Activated gamma-delta T cell (primary cell): Measurements from ENCODE around the gene BRICD5.

Experiments used
- DNase-seq: peaks from one replicate; lab custom pipeline; 2025; lab: John Stamatoyannopoulos, UW

The BRICD5 gene

DNA sequence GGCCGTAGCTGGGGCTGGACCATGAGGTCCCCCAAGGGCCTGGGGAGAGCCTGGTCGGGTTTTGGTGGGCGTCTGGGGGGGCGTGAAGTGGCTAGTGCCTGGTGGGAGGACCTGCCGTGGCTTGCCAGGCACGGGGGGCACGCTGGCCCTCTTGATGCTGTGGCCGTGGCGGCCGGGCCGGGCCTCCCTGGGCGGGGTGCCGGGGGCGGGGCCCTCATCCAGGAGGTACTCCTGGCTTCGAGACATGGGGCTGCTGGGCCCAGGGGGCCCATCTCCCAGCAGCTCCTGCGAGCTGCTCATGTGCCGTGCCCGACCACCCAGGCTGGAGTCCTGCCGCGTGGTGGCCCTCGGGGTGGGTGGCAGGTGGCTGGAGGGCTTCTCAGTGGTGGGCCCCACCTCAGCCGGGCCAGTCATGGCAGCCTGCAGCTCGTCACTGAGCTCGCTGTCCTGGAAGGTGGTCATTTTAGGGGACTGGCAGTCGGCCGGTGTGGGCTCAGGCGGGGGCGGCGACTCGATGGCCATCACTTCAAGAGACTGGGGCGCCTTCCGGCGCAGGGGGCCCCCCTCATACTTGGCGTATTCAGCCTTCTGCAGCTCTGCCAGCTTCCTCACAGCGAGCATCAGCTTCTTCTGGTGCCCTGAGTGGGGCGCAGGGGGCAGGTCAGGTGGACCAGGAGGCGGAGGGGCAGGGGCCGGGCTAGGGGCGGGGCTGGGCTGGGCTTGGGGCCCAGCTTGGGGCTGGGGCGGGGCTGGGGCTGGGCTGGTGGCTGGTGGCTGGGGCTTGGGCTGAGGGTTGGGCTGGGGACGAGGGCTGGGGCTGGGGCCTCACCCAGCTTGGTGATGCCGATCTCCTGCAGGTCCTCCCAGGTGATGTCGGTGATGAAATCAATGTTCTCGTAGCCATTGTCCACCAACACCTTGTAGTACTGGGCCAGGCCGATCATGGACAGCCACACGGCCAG is 29.4 kb downstream of the BRICD5 start:
- DNase-seq: no peak

DNA sequence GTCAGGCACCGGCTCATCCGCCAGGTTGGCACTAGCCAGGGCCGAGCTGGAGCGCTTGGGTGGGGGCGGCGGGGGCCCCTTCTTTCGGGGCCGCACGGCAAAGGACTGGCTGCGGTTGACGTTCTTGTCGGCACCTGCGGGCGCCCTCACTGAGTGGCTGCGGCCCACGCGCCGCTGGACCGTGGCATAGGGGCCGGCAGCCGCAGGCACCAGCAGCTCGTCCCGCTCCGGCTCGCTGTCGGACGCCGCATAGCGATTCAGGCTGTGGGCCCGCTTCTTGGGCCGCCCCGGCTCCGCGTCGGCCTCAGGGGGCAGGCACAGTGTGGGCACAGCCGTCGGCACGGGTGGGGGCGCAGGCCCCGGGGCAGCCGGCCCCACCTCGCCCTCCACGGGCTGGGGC is 30.2 kb downstream of the BRICD5 start:
- DNase-seq: no peak

DNA sequence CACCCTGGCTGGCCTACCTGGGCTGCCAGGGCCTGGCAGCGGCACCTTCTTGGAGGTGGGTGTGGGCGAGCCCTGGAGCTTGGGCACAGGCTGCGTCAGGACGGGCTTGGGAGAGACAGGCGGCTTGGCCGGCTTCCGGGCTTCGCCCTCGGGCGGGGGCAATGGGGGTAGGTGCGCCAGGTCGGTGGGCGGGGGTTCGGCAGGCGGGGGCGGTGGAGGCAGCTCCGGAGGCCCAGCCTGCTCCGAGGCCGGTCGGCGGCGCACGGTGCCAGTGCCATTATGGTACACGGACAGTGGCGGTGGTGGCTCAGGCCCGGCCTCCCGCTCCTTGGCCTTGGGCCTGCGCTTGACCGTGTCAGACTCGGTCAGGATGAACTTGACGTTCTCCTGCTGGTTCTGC is 31.1 kb downstream of the BRICD5 start:
- DNase-seq: no peak

DNA sequence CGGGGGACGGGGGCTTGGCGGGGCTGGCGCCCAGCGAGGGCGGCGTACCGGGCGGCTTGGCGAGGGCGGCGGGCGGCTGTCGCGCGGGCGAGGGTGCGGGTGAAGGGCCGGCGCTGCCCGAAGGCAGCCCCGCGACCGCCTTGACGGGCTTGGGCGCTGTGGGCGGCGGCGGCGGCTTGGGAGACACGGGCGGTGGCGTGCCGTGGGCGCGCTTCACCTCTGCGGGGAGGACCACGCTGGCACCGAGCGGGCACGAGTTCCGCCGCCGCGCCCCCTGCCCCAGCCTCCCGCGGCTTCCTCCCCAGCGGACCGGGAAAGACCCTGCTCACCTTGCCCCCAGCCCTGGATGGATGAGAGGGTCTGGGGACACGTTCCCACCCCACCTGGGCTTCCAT is 31.6 kb downstream of the BRICD5 start:
- DNase-seq: no peak

DNA sequence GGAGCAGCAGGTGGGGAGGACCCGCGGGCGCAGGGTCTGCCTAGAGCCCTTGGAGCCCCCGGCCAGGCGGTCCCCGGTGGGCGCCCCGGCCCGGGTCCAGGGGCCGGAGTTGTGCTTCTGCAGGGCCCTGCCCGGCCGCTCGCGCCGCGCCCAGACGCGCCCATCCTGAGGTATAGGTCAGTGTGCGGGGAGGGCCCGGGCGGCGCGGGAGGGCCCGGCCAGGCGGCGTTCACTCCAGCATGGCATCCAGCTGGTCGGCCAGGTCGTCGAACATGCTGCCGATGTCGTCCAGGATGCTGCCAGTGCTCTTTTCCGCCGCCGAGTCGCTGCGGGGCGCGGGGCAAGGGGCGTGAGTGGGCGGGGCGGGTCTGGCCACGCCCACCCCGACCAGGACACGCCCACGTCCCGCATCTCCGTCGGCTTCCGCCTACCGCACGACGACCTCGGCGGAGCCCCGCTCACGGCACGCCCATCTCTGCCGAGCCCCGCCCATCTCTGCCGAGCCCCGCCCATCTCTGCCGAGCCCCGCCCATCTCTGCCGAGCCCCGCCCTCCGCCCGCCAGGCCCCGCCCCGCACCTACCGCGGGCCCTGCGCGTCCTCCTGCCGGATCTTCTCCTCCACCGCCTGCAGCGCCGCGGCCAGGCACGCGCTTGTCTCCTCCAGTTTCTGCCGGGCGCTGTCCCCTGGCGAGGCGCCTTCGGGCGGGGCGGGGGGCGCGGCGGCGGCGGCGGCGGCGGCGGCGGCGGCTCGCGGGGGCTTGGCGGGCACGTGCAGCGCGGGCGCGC is 32.1 kb downstream of the BRICD5 start:
- DNase-seq: no peak

DNA sequence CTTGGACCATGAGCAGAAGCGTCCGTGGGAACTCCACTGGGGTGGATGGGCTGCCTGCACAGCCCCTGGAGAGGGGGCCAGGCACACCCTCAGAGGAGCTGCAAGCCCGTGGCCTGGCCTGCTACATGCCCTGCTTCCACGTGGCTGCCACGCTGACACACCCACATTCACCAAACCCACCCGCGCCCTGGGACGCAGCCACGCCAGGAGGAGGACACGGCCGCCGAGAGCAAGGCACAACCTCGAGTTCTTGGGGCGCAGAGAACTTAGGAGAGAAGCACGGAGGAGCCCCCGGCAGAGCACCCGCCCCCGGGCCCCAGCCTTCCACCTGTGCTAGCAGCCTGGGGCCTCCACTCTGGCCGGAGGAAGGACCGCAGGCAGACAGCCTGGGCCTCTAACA is 33.1 kb downstream of the BRICD5 start:
- DNase-seq: no peak

DNA sequence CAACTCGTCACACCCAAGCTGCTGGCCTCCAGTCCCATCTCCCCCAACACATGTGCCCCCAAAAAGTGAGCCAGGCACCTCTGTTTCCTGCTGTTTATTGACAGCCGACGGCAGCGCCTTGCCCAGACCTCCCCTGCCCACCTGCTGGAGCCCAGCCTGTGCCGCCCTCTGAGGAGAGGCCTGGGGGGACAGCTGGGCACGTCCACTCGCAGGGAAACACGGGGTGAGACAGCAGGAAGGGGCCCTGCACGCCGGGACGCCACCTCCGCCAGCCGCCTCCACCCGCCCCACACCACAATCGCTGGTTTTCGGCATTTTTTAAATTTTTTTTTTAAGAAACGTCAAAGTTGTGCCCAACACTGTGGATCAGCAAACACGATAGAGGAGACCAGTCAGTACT is 33.6 kb downstream of the BRICD5 start:
- DNase-seq: no peak

DNA sequence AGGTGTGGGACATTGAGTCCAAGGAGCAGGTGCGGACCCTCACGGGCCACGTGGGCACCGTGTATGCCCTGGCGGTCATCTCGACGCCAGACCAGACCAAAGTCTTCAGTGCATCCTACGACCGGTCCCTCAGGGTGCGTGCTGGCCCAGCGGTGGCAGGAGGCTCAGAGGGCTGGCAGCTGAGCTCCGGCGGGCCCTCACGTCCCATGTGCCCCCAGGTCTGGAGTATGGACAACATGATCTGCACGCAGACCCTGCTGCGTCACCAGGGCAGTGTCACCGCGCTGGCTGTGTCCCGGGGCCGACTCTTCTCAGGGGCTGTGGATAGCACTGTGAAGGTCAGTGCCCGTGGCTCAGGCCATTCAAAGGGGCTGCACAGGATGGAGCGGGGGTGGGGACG is 34.6 kb downstream of the BRICD5 start:
- no peak for DNase-seq

DNA sequence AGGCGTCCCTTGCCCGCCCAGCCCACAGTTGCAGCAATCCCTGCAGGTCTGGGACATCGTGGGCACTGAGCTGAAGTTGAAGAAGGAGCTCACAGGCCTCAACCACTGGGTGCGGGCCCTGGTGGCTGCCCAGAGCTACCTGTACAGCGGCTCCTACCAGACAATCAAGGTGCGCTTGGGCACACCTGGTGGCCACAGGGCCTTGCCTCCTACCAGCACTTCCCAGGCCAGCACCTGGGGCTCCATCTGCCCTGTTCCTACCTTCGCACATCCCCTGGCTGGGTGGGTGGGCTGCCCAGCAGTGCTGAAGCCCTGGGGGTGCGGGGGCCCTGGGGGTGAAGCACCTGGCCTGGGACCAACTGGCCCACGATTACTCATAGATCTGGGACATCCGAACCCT is 35.2 kb downstream of the BRICD5 start:
- DNase-seq: no peak

DNA sequence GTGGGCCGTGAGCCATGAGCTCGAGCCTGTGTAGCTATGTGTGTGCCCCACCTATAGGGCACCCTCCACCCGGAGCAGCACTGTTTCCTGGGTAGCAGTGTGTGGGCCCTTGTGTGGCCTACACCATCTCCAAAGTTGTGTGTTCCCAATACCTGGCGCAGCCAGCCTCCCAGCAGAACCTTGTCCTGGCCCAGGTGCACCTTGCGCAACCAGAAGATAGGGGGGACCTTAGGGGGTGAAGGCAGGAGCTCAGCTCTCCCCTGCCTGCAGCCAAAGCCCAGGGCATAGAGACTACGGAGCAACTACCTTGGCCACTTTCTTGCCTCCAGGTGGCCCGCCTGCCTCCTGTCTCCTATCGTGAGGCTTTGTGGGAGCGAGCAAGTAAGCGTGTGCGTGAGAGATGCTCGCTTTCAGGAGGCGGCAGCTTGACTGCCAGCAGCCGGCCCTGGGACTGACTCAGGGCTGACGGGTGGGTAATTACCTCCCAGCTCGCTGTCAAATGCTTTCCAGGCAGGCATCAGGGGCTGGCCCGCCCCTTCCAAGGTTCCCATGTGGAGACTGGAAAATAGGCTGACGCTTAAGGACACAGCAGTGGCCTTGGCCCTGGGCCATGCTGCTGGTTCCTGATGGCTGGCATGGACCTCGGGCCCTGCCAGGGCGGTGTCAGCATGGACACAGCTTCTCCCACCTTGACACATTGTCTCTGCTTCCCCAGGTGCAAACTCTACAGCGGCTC is 36.1 kb downstream of the BRICD5 start:
- no peak for DNase-seq

DNA sequence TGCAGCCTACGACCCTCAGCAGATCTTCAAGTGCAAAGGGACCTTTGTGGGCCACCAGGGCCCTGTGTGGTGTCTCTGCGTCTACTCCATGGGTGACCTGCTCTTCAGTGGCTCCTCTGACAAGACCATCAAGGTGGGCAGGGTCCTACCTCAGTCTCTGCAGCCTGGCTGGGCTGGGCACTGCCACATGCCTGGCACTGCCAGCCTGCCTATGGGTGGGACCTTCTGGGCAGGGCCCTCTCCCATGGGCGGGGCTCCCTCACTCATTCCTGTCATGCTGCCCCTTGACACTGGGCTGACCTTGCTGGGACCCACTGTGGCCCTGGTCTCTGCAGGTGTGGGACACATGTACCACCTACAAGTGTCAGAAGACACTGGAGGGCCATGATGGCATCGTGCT is 36.7 kb downstream of the BRICD5 start:
- DNase-seq: no peak

DNA sequence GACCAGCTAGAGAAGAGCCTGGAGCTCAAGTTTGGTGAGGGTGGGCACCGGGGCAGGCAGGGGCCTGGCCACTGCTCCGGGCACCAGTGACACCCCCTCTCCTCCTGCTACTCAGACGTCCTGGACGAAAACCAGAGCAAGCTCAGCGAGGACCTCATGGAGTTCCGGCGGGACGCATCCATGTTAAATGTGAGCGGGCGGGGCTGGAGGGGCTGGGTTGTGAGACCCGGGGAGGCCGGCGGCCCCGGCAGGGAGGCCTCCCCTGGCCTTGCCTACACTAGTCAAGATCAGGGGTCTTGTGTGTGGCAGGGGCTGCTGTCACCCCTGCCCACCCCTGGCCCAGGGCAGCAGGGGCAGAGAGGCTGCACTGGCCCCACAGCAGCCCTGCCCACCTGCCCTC is 37.3 kb downstream of the BRICD5 start:
- no peak for DNase-seq

DNA sequence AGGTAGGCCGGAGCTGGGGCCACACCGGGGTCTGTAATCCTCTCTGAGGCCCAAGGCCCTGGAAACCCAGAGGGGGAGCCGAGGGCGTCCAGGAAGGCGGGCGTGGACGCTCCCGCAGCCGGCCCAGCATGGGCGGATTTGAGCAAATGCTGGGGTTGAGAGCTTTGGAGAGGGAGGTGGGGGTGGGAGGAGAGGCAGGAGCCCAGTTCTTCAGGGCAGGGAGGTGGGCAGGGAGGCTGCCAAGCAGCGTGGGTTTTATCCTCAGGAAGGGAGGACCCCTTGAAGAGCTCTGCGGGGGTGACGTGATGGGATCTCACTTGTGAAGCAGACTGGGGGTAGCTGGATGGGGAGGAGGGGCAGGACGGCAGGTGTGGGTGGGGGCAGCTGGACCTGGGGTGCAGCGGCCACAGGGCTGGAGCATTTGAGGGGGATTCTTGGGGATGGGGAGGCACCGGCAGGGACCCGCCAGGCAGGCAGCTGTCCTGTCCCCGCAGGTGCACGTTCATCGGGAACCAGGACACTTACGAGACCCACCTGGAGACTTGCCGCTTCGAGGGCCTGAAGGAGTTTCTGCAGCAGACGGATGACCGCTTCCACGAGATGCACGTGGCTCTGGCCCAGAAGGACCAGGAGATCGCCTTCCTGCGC is 37.9 kb downstream of the BRICD5 start:
- no peak for DNase-seq

DNA sequence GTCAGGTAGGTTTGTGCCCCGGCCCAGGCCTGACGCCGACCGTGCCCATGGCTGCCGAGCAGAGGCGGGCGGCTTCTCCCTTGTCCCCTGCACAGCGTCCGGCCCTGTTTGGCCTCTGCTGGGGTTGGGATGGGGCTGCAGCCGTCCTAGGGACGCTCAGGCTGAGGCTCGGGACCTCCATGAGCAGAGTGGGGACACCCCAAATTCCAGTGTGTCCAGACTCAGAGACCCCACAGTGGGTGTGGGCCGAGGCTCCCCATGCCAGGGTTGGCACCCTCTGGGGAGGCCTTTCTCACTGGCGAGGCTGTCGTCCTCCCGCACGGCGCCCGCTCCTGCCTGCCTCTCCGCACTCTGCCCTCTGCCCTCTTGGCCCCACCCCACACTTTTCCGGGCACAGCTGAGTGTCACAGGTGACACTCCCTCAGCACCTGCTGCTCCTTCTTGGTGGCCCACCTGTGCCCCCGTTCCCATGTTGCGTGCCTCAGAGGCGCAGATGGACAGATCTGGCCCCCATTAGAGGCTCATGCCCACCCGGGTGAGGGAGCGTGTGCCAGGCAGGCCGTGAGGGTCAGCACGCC is 39.0 kb downstream of the BRICD5 start:
- no peak for DNase-seq

DNA sequence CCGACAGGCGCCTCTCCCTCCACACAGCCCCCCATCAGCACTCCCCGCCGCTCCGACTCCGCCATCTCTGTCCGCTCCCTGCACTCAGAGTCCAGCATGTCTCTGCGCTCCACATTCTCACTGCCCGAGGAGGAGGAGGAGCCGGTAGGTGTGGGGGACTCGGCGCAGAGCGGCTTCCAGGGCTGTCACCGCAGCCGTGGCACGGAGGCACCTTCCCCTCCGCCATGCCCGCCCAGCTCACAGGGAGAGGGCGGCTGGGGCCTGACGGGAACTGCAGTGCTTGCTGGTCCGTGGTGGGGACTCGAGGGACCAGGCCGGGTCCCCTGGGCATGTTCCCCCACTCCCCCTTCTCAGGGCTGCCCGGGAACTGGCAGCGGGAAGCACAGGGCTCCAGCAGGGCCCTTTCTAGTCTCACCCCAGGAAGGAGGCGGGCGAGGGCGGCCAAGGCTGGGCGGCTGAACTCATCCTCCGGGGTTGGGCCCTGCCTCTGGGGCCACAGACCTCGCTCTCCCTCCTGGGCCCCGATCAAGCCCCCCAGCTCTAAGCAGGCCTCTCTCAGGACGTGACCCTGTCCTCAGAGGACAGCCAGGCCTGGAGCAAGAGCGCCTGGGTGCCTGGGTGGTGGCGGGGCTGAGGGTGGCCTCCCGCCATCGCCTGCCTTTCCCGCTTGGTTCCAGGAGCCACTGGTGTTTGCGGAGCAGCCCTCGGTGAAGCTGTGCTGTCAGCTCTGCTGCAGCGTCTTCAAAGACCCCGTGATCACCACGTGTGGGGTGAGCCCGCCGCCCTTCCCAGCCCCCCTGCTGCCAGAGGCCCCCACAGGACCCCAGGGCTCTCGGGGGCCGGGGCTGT is 39.9 kb downstream of the BRICD5 start:
- no peak for DNase-seq

DNA sequence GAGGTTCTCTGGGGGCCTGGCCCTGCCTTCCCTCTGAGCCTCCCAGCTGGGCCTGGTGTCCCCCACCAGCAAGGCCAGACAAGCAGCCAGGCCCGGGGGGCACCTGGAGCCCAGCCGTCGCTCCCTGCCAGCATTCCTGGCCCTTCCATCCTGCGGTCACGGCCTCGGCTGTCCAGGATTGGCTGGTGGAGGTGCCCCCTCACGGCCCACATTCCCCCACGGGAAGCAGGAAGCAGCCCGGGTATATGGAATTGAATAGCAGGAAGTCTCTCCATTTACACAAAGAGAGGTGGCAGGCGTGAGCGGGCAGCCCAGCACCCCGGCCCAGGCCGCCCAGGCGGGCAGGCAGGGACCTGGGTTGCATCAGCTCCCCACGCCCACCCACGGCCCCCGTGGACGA is 40.6 kb downstream of the BRICD5 start:
- no peak for DNase-seq

DNA sequence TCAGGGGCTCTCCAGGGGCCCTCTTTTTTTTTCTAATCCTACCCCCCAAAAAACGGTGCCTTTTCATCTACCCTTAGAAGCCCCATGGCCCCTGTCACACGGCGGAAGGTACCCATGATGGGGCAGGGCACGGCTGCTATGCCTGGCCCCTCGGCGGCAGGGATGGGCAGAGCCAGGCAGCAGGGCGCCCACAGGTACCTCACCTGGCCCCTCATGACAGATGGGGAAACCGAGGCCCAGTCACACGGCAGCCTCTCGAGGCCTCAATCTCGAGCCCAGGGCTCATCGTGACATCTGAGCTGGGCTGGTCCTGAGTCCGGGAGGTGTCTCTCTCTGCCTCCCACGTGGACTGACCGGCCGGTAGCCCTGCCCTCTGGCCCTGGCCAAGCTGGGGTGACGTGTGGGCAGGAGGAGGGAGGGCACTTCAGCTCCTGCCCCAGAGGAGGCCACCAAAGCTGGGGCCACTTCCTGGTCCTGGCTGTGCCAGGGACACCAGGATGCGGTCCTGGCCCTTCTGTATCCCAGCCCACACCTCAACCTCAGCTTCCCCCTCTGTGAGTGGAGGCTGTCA is 43.5 kb downstream of the BRICD5 start:
- DNase-seq: no peak

DNA sequence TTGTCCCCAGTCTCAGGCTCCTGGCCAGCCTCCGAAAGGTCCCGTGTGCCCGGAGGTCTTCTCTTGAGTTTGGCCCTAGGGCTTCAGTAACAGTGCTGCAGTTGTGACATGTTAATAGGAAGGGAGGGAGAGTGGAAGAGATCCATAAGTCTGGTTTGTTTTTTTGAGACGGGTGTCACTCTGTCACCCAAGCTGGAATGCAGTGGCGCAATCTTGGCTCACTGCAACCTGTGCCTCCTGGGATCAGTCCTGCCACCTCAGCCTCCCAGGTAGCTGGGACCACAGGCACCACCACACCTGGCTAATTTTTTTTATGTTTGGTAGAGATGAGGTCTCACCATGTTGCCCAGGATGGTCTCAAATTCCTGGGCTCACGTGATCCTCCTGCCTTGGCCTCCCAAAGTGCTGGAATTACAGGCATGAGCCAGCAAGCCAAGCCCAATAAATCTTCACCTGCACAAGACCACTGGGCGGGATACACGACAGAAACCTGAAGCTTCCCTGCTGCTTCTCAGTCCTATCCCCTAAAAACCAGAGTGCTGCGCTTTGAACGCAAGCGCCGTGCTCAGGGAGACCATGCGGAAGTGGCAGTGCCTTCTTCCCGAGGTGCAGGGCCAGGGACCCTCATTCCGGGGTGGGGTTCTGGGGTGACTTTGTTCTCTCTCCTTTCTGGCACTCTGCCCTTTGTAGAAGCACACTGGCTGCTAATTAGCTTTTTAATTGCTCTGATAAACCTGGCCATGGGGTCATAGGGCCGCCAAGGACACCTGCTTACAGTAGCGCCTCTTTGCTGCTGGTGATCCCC is 44.2 kb downstream of the BRICD5 start:
- DNase-seq: no peak

DNA sequence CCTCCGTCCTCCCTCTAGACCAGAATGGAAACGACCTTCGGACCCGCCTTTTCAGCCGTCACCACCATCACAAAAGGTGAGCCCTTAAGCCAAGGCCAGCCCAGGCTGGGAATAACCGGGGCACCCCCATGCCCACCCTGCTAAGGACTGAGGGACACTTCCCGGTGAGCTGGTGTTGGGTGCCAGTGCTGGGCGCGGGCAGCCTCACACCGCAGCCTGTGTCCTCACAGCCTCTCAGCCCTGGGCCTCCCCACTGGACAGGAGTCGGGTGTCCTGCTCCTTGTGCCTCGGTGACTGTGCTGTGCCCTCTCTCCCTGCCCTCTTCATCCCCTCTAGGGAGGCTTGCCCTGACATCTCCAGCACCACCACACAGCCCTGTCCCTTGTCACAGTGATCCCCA is 44.8 kb downstream of the BRICD5 start:
- DNase-seq: no peak
